Measurements from ENCODE around the gene CDCA3.

CDCA3 gene

GRCh38 chr12:6824085-6824775 lies 26.9 kb downstream of the CDCA3 start:
- H3K4me3 ChIP-seq (ENCODE audit: low read depth in 1 of 2, low read length in 1 of 2): no peak overlapping the region

GRCh38 chr12:6823182-6824084 lies 27.7 kb downstream of the CDCA3 start:
- H3K36me3 ChIP-seq: no peaks in the 10 kb centered on the region
- peaks cover 69% of the 10 kb centered on the region for H3K27me3 ChIP-seq
- no peak overlapping the region for H3K27ac ChIP-seq
- H3K4me1 ChIP-seq (ENCODE audit: control insufficient read depth in 1 of 2, insufficient read depth in 1 of 2, low read depth in 1 of 2, low read length in 1 of 2): peaks cover 22 to 25% of the 10 kb centered on the region in 2 experiments
- no peak for TF ChIP-seq CTCF (IDR thresholded peaks at IDR 0.05)
- H3K9me3 ChIP-seq: no peaks in the 10 kb centered on the region
- no peak overlapping the region for H3K4me3 ChIP-seq (ENCODE audit: low read depth in 1 of 2, low read length in 1 of 2)

More at GRCh38 chr12:6824085-6824775, 26.9 kb downstream of the CDCA3 start:
- Histone ChIP-seq H3K27ac (no peak overlapping the region), H3K9me3 (no peaks in the 10 kb centered on the region), H3K4me1 (ENCODE audit: control insufficient read depth in 1 of 2, insufficient read depth in 1 of 2, low read depth in 1 of 2, low read length in 1 of 2) (peaks cover 30 to 33% of the 10 kb centered on the region in 2 experiments), H3K27me3 (peaks cover 77% of the 10 kb centered on the region), H3K36me3 (no peaks in the 10 kb centered on the region)
- TF ChIP-seq CTCF (IDR thresholded peaks at IDR 0.05): no peak

- Histone ChIP-seq H3K27me3 (peaks cover 61% of the 10 kb centered on the region), H3K4me1 (ENCODE audit: control insufficient read depth in 1 of 2, insufficient read depth in 1 of 2, low read depth in 1 of 2, low read length in 1 of 2) (peaks cover 16 to 19% of the 10 kb centered on the region in 2 experiments)
Observed at GRCh38 chr12:6822426-6823135, 28.5 kb downstream of the CDCA3 start.

GRCh38 chr12:6821591-6822425 lies 29.3 kb downstream of the CDCA3 start, which contains the start of gene GPR162:
Gene GPR162 (plus strand): TSS chr12:6821821. CDS start chr12:6823899, 2,078 bp downstream.
- no peak for TF ChIP-seq CTCF (IDR thresholded peaks at IDR 0.05)
- H3K4me1 ChIP-seq (ENCODE audit: control insufficient read depth in 1 of 2, insufficient read depth in 1 of 2, low read depth in 1 of 2, low read length in 1 of 2): peaks cover 12 to 19% of the 10 kb centered on the region in 2 experiments
- H3K4me3 ChIP-seq (ENCODE audit: low read depth in 1 of 2, low read length in 1 of 2): peak within 1 kb of the TSS; percentile 43 to 65
- peak within 1 kb of the TSS; percentile 44 for H3K27ac ChIP-seq
- H3K9me3 ChIP-seq: no peaks in the 10 kb centered on the region
- no peaks in the 10 kb centered on the region for H3K36me3 ChIP-seq
- H3K27me3 ChIP-seq: peaks cover 53% of the 10 kb centered on the region

More at GRCh38 chr12:6822426-6823135, 28.5 kb downstream of the CDCA3 start:
- no peak for TF ChIP-seq CTCF (IDR thresholded peaks at IDR 0.05)
- Histone ChIP-seq H3K4me3 (ENCODE audit: low read depth in 1 of 2, low read length in 1 of 2) (peak overlapping the region in 1 of 2 experiments; percentile 43), H3K9me3 (no peaks in the 10 kb centered on the region), H3K36me3 (no peaks in the 10 kb centered on the region), H3K27ac (no peak overlapping the region)
